BE2C (cell line): ENCODE data around the gene ATP6V0B.
A peak's percentile ranks its signal among the peaks of the same experiment; 100 is the strongest.

Experiments used
- DNase-seq: peaks from one replicate; pipeline ENCODE4 v3.0.0-alpha.2; 2020
- H3K27me3 ChIP-seq: fragments of 250-450 bp; sonication (Bioruptor Pico); 2 replicates; pipeline ENCODE4 v1.5.1; 2020; ENCODE audit warnings: mild to moderate bottlenecking
- H3K36me3 ChIP-seq: fragments of 250-450 bp; sonication (Bioruptor Pico); 2 replicates; pipeline ENCODE4 v1.5.1; 2020; ENCODE audit warnings: mild to moderate bottlenecking
- H3K4me1 ChIP-seq: fragments of 250-450 bp; sonication (Bioruptor Pico); 2 replicates; pipeline ENCODE4 v1.5.1; 2020
- H3K4me3 ChIP-seq: 2 replicates; pipeline ENCODE4 v1.5.1; 2011; ENCODE audit warnings: low read depth, low read length
- H3K9me3 ChIP-seq: fragments of 250-450 bp; sonication (Bioruptor Pico); 2 replicates; pipeline ENCODE4 v1.5.1; 2020
- TF ChIP-seq, protein P1 (sequence below): IDR thresholded peaks from 2 replicates; pipeline ENCODE4 v1.5.1; 2012; ENCODE audit warnings: mild to moderate bottlenecking, low read depth, low read length

The ATP6V0B gene

DNA sequence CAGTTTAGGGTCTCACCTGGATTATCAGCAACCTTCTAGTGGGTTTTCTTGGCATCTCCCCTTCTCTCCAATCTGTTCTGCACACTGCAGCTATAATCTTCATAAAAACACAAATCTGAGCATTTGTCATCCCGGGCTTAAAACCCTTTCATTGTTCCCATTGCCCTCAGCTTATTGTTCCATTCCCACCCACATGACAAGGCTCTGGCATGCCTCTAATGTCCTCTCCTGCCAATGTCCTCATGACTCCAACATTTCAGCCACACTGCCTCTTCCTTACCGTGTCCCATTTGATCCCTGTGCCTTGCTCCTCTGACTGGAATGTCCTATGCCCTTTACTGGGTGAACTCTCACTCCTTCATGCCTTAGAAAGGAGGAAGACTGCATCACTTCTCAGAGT lies 12.4 kb upstream of the ATP6V0B start:
- Histone ChIP-seq H3K9me3 (no peaks in the 10 kb centered on the region), H3K36me3 (0 out of 2 replicates have a peak, but pooled peaks cover 2% of the 10 kb centered on the region), H3K4me1 (no peaks in the 10 kb centered on the region), H3K27me3 (no peaks in the 10 kb centered on the region), H3K4me3 (no peak overlapping the region)
- TF ChIP-seq, protein P1, sequence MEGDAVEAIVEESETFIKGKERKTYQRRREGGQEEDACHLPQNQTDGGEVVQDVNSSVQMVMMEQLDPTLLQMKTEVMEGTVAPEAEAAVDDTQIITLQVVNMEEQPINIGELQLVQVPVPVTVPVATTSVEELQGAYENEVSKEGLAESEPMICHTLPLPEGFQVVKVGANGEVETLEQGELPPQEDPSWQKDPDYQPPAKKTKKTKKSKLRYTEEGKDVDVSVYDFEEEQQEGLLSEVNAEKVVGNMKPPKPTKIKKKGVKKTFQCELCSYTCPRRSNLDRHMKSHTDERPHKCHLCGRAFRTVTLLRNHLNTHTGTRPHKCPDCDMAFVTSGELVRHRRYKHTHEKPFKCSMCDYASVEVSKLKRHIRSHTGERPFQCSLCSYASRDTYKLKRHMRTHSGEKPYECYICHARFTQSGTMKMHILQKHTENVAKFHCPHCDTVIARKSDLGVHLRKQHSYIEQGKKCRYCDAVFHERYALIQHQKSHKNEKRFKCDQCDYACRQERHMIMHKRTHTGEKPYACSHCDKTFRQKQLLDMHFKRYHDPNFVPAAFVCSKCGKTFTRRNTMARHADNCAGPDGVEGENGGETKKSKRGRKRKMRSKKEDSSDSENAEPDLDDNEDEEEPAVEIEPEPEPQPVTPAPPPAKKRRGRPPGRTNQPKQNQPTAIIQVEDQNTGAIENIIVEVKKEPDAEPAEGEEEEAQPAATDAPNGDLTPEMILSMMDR = no peak
- DNase-seq = no peak

DNA sequence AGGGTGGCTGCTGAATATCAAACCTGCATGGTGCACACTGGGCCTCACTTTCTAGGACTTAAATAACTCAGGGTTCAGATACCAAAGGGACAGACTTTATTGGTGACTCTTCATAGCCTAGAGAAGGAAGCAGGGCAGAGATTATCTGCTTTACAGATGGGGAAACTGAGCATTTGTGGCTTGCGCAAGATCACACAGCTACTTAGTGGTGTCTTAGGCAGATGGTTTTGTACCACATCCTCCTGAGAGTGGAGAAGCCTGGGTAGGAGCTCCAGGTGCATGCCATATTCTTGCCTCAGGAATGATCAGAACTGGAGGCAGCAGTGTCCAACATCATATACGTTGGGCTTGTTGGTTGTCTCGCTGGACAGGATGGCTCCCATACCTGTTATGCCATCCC lies 11.8 kb upstream of the ATP6V0B start:
- Histone ChIP-seq H3K27me3 (no peaks in the 10 kb centered on the region), H3K9me3 (no peaks in the 10 kb centered on the region), H3K36me3 (no peaks in the 10 kb centered on the region), H3K4me3 (no peak overlapping the region), H3K4me1 (no peaks in the 10 kb centered on the region)
- DNase-seq = no peak
- TF ChIP-seq, protein P1 = no peak

DNA sequence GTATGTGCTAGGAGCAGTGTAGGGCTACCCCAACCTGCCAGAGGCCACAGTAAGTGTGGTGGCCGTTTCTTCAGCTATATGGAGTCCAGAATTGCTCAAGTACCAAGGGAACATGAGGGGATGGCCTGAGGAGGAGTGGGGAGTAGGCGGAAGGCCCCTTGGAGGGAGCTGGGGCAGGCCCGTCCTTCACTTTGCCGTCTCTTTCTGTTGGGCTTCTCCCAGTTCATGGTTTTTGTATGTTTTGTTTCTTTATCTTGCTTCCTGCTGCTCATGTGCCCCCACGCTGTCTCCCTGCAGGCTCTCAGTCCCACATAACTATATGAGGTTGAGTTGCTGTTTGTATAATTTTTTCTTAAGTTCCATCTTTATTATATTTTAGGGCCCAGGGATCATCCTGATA lies 10.9 kb upstream of the ATP6V0B start:
- Histone ChIP-seq H3K4me1 (no peaks in the 10 kb centered on the region), H3K27me3 (no peaks in the 10 kb centered on the region), H3K9me3 (no peaks in the 10 kb centered on the region), H3K36me3 (no peaks in the 10 kb centered on the region), H3K4me3 (no peak overlapping the region)
- TF ChIP-seq, protein P1 = no peak
- no peak for DNase-seq

DNA sequence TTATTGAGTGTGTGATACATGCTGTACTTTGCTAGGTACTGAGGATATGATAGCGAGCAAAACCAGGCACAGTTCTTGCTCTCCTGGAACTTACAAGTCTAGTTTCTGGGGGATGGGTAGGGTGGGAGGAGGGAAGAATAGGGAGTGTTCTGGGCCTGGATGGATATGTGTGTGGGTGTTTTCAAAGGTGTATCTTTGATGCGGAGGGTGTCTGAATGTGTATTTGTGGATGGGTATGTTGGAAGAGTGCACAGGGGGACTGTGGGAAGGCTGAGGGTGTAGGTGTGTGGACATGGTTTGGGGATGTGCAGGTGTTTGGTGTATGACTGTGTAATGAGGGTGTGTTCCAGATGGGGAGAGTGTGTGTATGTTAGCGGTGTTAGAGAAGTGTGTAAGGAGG lies 9.4 kb upstream of the ATP6V0B start:
- no peak overlapping the region for H3K4me3 ChIP-seq
- no peaks in the 10 kb centered on the region for H3K27me3 ChIP-seq
- H3K36me3 ChIP-seq = no peaks in the 10 kb centered on the region
- H3K9me3 ChIP-seq = no peaks in the 10 kb centered on the region
- H3K4me1 ChIP-seq = no peaks in the 10 kb centered on the region
- no peak for DNase-seq
- TF ChIP-seq, protein P1 = no peak

DNA sequence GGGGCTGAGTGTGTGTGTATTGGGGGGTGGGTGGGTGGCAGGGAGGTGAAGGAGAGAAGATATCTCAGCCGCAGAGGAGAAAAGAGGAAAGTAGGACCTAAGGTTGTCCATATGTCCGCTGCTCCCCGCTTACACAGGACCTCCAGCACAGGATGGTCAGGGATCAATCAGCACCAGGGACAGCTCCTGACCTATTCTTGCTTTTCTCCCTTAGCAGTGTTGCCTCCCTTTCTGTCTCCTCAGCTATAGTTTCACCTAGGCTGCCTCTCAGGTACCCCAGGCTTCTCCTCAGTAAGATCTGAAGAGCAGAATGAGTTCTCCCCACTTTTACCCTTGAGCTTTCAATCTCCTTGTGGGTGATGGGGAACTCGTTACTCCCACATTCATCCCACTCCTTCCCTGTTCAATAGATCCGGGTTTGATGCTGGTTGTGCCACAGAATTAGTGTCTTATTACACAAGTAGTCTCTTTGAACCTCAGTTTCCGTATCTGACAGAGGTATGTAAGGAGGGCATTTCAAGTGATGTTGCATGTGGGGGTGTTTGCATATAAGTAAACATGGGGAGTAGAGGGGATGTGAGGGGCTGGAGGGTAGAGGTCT lies 6.3 kb upstream of the ATP6V0B start:
- no peaks in the 10 kb centered on the region for H3K4me1 ChIP-seq
- no peak for DNase-seq
- H3K27me3 ChIP-seq = no peaks in the 10 kb centered on the region
- H3K9me3 ChIP-seq = no peaks in the 10 kb centered on the region
- H3K4me3 ChIP-seq = no peak overlapping the region
- TF ChIP-seq, protein P1 = no peak
- H3K36me3 ChIP-seq = peaks cover 4% of the 10 kb centered on the region

DNA sequence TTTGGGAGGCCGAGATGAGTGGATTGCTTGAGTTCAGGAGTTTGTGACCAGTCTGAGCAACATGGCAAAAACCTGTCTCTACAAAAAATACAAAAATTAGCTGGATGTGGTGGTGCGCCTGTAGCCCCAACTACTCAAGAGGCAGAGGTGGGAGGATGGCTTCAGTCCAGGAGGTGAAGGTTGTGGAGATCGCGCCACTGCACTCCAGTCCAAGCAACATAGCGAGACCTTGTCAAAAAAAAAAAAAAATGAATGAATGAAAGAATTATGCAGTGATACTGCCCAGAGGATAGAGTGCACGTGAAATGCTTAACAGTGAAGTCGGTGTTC lies 5.4 kb upstream of the ATP6V0B start:
- H3K36me3 ChIP-seq = peaks cover 4% of the 10 kb centered on the region
- no peaks in the 10 kb centered on the region for H3K9me3 ChIP-seq
- H3K4me3 ChIP-seq = peak overlapping the region; percentile 52

More for the DNA sequence above, 5.4 kb upstream of the ATP6V0B start:
- DNase-seq = no peak
- TF ChIP-seq, protein P1 = no peak
- no peaks in the 10 kb centered on the region for H3K4me1 ChIP-seq
- no peaks in the 10 kb centered on the region for H3K27me3 ChIP-seq
